ENCODE measurements around the gene HSPB2.
"Not testable (repeated sequence)": the region's sequence is repeated elsewhere in the genome, so short reads cannot be mapped to it uniquely, and the experiment has no call there.

The HSPB2 gene

GRCh38 chr11:111913997-111914396 lies 1.5 kb downstream of the HSPB2 start:
- peak; percentile 97 for DNase-seq

DNA sequence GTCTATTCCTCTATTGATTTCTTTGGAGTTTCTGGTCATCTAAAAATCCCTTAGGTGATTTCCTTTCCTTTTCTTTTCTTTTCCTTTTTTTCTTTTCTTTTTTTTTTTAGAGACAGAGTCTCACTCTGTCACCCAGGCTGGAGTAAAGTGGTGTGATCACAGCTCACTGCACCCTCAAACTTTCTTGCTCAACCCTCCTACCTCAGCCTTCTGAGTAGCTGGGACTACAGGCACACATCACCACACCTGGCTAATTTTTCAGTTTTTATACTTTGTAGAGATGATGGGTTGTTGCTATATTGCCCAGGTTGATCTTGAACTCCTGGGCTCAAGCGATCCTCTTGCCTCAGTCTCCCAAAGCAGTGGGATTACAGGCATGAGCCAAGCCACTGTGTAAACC lies 4.2 kb downstream of the HSPB2 start:
- DNase-seq: no peak

GRCh38 chr11:111917312-111917711 lies 4.8 kb downstream of the HSPB2 start:
- no peak for DNase-seq

- no peak for DNase-seq
Observed at GRCh38 chr11:111917788-111918187, 5.3 kb downstream of the HSPB2 start.

DNA sequence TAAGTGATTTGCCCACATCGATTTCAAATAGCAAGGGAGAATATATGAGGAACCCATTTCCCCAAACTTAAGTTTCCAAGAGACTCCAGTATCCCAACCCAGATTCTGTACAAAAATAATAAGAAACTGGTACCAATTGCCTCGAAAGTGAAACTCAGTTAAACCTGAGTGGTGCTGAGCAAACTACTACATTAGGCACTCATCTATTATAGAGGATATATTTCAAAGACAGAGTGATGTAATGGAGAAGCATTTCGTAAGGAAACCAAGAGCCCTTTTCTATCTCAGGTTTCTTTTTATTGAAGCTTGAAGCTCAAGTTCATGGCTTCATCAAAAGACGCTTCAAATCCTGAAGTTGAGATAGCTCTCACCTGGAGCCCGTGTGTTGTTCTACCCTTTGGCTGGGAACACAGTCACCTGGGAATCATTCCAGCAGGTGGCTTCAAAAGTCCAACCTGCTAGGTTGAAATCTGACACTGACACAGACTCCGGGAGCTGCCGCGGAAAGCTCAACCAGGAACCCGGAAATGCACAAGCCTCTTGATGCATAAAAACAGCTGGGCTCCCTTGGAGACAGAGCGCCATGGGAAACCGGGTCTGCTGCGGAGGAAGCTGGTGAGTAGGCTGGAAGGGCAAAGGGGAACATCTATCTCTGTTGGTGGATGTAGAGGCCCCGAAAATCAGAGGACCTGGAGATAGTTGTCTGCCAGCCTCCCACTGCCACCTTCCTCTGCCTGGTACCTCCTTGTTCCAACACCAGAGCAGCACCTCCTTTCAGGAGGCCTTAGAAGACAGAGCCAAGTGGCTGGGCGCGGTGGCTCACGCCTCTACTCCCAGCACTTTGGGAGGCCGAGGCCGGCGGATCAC lies 6.1 kb downstream of the HSPB2 start, which contains the start of gene C11orf52:
C11orf52 (plus strand) TSS at position 524 of the 867 bp plus-strand sequence; CDS start at position 584, 60 bp downstream.
- DNase-seq: peak; percentile 63

DNA sequence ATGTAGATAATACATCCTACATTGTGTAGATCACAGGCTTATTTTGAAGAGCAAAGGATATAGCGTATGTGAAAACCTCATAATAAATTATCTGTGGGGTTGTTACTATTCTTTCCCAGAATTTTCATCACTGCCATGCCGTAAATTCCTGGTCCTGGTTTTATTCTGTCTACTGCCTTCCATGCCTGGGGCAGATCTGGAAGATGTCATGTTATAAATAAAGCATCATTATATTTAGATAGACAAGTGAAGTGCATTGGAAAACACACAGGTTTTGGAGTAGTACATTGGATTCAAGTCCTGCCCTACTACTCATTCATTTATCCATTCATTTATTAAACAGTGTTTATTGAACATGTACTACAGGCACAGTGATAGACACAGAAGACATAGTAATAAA lies 8.4 kb downstream of the HSPB2 start:
- DNase-seq: no peak

GRCh38 chr11:111921541-111922230 lies 9.2 kb downstream of the HSPB2 start:
- DNase-seq: peak; percentile 52

GRCh38 chr11:111922803-111923202 lies 10.3 kb downstream of the HSPB2 start:
- peak; percentile 86 for DNase-seq

GRCh38 chr11:111923351-111923788 lies 10.8 kb downstream of the HSPB2 start:
- peak; percentile 86 for DNase-seq

DNA sequence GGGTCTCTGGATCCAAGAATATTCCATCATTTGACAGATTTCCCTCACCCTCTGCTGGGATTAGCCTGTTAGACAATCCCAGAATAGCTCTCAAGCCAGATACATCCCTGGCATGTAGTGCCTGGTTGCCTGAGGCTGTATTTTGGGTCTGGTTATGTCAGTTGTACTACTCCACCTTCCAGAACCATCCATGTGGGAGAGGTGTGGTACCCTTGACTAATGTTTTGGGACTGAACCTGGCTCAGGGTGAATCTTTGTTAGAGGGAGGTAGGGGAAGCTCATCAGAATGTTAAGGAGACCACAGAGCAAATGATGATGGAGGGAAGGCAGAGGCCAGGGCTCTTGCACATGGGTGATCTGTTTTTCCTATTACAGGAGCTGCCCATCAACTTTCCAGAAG lies 11.4 kb downstream of the HSPB2 start:
- peak; percentile 35 for DNase-seq

DNA sequence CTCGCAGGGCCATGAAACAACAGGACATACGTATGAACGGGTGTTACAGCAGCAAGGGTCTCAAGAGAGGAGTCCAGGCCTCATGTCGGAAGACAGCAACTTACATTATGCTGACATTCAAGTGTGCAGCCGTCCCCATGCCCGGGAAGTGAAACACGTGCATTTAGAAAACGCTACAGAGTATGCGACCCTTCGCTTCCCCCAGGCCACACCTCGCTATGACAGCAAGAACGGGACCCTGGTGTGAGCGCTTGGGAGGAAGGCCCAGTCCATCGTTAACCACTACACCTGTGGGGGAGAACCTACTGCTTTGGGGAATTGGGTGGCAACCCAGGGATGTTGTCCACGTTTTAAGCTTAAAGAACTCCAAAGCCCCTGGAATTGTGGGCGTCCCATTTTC lies 13.4 kb downstream of the HSPB2 start:
- DNase-seq: no peak

DNA sequence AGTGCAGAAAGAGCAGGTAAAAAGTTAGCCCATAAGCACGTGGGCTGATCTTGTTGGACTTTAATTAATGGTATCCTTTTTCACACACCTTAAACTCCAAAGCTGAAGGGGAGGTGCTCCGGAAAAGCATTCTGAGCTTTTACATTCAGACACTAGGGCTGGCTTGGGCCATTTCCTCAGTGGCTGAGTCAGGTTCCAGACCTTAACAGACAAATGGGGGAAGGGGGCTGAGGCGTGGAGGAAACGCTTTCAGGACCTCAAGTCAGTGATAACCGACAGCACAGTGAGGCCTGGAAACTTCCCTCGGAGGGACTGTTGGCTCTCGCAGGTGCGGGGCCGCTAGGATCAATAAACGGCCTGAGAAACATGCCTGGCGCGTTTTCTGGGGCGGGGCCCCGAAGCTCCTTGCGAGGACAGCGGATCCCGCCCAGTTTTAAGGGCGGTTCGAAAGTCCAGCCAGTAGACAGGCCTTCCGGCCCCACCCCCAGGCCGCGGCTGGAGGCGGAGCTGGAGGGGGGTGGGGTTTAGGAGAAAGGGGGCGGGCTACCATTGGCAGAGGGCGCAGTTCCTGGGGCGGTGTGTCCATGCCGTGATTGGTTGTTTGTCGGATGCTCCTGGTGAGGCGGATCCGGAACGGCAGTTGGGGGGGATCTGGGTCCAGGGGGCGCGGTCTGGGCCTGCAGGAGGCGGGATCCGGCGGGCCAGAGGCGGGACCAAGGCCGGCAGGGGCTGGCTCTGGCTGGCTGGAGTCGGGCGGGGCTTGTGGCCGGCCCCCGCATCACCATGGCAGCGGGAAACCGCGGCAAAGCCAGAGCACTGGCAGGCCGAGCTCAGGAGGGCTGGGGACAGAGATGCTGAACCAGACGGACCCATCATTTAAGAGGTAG lies 14.2 kb downstream of the HSPB2 start:
- DNase-seq: peak; percentile 96

- DNase-seq: no peak
Observed at GRCh38 chr11:111930472-111930871, 17.9 kb downstream of the HSPB2 start.

DNA sequence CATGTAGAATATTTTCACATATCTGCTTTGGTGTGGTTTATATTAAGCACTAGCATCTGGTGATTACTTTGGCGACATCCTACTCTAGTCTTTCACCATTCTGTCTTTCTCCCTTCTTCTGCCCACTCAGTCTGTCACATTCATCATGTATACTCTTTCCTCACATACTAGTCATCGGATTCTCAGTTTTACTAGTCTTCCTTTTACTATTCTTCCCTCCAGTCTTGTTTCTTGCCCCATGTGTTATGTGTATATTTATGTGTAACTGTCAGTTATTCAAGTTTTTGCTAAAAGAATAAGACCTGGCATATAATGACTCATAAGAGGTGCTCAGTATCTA lies 20.0 kb downstream of the HSPB2 start:
- no peak for DNase-seq

DNA sequence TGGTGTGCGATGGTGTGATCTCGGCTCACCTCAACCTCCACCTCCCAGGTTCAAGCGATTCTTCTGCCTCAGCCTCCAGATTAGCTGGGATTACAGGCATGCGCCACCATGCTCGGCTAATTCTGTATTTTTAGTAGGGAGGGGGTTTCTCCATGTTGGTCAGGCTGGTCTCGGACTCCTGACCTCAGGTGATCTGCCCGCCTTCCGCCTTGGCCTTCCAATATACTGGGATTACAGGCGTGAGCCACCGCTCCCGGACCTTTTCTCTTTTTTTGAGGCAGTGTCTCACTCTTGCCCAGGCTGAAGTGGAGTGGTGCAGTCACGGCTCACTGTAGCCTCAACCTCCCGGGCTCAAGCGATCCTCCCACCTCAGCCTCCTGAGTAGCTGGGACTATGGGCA lies 20.6 kb downstream of the HSPB2 start:
- DNase-seq: not testable (repeated sequence)

DNA sequence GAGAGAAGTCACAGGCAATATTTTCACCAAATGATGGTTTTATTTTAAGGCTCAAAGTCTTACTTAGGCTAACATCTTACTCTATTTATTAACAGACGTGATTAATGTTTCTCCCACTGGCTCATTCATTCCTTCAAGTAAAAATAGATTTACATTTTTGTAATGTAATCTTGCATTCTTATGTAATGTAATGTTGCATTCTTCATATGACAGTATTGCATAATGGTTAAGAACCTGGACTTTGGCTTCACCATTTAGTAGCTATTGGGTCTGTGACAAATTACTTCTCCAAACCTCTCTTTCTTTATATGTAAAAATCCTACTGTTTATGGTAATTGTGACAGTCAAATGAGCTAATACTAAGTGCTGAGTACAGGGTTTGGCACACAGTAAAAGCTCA lies 21.3 kb downstream of the HSPB2 start:
- DNase-seq: peak; percentile 36

DNA sequence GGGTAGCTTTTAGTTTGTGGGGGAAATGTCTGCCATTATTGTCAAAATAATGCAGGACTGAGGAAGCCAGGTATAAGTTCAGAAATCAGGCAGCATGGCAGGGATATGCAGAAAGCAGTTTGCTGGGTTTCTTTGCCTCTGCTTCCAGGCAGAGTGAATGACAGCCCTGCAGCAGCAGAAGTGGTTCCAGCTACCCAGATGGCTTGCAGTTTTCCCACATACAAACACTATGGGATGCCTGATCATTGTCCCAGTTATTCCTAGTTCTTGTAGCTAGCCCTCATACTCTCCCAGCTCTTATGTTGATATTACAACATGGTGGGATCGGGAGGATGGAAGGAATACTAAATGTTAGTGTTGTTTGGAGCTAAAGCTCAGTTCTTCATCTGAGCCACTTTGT lies 21.8 kb downstream of the HSPB2 start:
- no peak for DNase-seq

- no peak for DNase-seq
Observed at GRCh38 chr11:111935317-111936039, 22.9 kb downstream of the HSPB2 start.

DNA sequence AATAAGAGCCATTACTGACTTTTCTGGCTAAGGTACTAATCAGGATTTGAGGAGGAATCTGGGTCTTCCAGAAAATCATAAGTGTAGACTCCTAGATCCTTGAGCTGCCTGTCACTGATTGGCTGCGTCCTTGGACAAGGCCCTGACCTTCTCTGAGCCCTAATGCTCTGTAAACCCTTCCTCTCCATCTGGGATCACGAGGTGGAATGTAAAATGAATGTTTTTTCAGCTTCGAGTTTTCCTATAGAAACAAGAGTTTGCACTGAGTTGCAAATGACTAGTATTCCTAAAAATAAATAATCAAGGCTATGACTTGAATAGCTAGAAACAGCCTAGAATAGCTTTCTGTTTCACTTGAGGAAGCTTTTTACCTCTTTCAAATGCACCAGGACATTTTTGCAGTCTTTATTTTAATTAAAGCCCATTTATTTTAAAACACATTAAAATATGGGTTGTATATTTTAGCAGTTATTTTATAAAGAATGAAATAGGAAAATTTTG lies 23.6 kb downstream of the HSPB2 start:
- no peak for DNase-seq

DNA sequence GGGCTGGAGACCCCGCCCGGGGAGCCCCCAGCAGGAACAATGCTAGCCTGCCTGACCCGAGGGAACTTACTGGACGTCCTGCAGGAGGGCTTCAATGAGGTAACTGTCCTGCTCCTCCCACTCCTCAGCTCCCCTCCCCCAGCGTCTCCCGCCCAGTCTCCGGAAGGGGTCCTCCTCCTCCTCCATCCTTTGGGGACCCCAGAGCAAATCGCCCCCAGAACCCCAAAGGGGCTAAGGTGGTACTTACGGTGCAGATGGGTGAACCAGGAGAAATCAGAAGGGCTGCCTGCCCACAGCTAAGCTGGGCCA lies 24.9 kb downstream of the HSPB2 start:
- DNase-seq: no peak

DNA sequence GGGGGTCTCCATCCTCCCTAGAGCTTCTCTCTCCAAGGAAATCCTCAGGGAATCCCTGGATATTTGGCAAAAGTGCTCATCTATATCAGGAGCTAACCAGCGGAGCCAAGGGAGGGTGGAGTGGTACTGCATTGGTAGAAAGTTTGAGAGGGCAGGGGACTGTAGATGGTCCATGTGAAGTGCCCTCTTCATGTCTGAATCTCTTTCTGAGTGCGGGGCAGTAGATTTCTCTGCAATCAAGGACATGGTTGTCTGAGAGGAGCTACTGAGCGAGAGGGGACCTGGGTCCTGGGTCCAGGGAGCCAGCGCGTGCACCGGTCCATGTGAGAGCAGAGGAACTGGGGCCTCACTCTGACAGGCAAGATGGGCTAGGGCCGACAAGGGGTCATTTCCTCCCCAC lies 25.3 kb downstream of the HSPB2 start:
- no peak for DNase-seq

- peak; percentile 56 for DNase-seq
Observed at GRCh38 chr11:111938687-111939160, 26.2 kb downstream of the HSPB2 start.
